DOHH2 (cell line): ENCODE measurements around the gene TECR.

Experiments
- H3F3A ChIP-seq: fragments of 200-600 bp; sonication (generic), shearing (Covaris generic); 2 replicates; pipeline ENCODE4 v1.6.0; 2016; ENCODE audit warnings: antibody characterized with exemption, mild to moderate bottlenecking; ENCODE audit not compliant: control insufficient read depth, insufficient read depth
- H3K27ac ChIP-seq: fragments of 200-600 bp; sonication (generic); 2 replicates; pipeline ENCODE4 v1.5.1; 2014; ENCODE audit warnings: low read depth, mild to moderate bottlenecking, low read length, moderate library complexity
- H3K27me3 ChIP-seq: fragments of 200-600 bp; sonication (generic); 2 replicates; pipeline ENCODE4 v1.6.1; 2014; ENCODE audit warnings: mild to moderate bottlenecking, low read length, mixed read lengths; ENCODE audit not compliant: control insufficient read depth
- H3K36me3 ChIP-seq: fragments of 200-600 bp; sonication (generic); 2 replicates; pipeline ENCODE4 v1.6.1; 2014; ENCODE audit warnings: mild to moderate bottlenecking, low read length, moderate library complexity, mixed read lengths; ENCODE audit not compliant: control insufficient read depth
- H3K4me1 ChIP-seq: fragments of 200-600 bp; sonication (generic); 2 replicates; pipeline ENCODE4 v1.6.1; 2014; ENCODE audit warnings: mild to moderate bottlenecking, low read length, mixed read lengths; ENCODE audit not compliant: control insufficient read depth
- H3K4me2 ChIP-seq: fragments of 200-600 bp; sonication (generic); 2 replicates; pipeline ENCODE4 v1.6.0; 2014; ENCODE audit warnings: mild to moderate bottlenecking, low read length, moderate library complexity
- H3K4me3 ChIP-seq: fragments of 200-600 bp; sonication (generic); 2 replicates; pipeline ENCODE4 v1.5.1; 2014; ENCODE audit warnings: mild to moderate bottlenecking, low read length, mixed read lengths
- H3K79me2 ChIP-seq: fragments of 200-600 bp; sonication (generic); 2 replicates; pipeline ENCODE4 v1.6.1; 2014; ENCODE audit warnings: mild to moderate bottlenecking, low read length, mixed read lengths; ENCODE audit not compliant: control insufficient read depth
- H3K9me2 ChIP-seq: fragments of 200-600 bp; sonication (generic); replicated peaks from 2 replicates; pipeline ENCODE4 v1.6.1; 2014; ENCODE audit warnings: mild to moderate bottlenecking, low read length, mixed read lengths; ENCODE audit not compliant: control insufficient read depth
- H3K9me3 ChIP-seq: fragments of 200-600 bp; sonication (generic); 2 replicates; pipeline ENCODE4 v1.6.1; 2014; ENCODE audit warnings: antibody characterized with exemption, low read length, mixed read lengths; ENCODE audit not compliant: control insufficient read depth, insufficient read depth
- H4K20me1 ChIP-seq: fragments of 200-600 bp; sonication (generic); 2 replicates; pipeline ENCODE4 v1.6.0; 2014; ENCODE audit warnings: low read depth, mild to moderate bottlenecking, antibody characterized with exemption, low read length, moderate library complexity; ENCODE audit not compliant: control insufficient read depth, insufficient read depth
- EZH2phosphoT487 ChIP-seq: fragments of 200-600 bp; sonication (generic); IDR thresholded peaks from 2 replicates; pipeline ENCODE4 v1.6.1; 2017; ENCODE audit warnings: borderline replicate concordance, mild to moderate bottlenecking, antibody characterized with exemption, low read length, moderate library complexity, mixed read lengths
- TF ChIP-seq, protein P1 (sequence below): fragments of 200-600 bp; sonication (generic); IDR thresholded peaks from one replicate; pipeline ENCODE4 v1.5.1; 2014; ENCODE audit warnings: antibody characterized with exemption, mild to moderate bottlenecking, low read depth, low read length; ENCODE audit not compliant: poor library complexity, severe bottlenecking

Gene TECR

DNA sequence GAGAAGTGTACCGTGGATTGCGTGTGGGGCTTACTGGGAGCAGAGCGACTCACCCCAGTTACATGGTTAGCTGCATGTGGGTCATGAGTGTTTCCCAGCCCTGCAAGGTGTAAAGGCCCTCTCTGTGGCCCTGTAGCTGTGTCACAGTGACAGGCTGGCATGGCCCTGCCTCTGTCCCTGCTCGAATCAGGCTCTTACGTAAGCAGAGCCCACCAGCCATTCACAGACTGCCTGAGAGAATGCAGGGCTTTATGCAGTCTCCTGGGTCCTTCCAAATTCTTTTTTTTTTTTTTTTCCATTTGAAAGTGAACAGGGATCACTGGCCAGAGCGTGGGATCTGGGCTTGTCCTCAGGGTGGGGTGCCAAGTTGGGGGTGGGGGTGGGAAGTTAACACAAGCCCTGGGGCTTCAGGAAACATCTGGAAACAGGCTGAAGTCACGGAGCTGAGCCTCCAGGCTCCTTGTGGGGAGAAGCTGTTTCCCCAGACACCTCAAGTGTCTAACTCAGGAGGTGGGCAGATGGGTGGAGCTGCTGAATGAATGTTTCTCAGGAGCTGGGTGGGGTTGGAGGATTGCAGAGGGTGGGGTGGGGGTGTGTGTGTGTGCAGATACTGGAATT is 13.4 kb downstream of the TECR start:
- Histone ChIP-seq H3K36me3 (0 out of 2 replicates have a peak, but pooled peaks cover 2% of the 10 kb centered on the region), H3K27me3 (no peaks in the 10 kb centered on the region), H3K4me2 (no peak overlapping the region), H4K20me1 (no peaks in the 10 kb centered on the region; the same call in 1 of the 2 replicates), H3K4me1 (peaks cover 6% of the 10 kb centered on the region), H3K9me2 (no peaks in the 10 kb centered on the region), H3K9me3 (no peaks in the 10 kb centered on the region), H3K79me2 (peaks cover 78% of the 10 kb centered on the region), H3K4me3 (no peak overlapping the region), H3F3A (no peaks in the 10 kb centered on the region), H3K27ac (no peak overlapping the region)
- TF ChIP-seq EZH2phosphoT487 = no peak
- TF ChIP-seq, protein P1, sequence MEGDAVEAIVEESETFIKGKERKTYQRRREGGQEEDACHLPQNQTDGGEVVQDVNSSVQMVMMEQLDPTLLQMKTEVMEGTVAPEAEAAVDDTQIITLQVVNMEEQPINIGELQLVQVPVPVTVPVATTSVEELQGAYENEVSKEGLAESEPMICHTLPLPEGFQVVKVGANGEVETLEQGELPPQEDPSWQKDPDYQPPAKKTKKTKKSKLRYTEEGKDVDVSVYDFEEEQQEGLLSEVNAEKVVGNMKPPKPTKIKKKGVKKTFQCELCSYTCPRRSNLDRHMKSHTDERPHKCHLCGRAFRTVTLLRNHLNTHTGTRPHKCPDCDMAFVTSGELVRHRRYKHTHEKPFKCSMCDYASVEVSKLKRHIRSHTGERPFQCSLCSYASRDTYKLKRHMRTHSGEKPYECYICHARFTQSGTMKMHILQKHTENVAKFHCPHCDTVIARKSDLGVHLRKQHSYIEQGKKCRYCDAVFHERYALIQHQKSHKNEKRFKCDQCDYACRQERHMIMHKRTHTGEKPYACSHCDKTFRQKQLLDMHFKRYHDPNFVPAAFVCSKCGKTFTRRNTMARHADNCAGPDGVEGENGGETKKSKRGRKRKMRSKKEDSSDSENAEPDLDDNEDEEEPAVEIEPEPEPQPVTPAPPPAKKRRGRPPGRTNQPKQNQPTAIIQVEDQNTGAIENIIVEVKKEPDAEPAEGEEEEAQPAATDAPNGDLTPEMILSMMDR = no peak

GRCh38 chr19:14544047-14544446 is 14.7 kb downstream of the TECR start:
- H3K27ac ChIP-seq = no peak overlapping the region
- H3K9me2 ChIP-seq = no peaks in the 10 kb centered on the region
- TF ChIP-seq, protein P1 = no peak
- no peak for TF ChIP-seq EZH2phosphoT487
- H3K36me3 ChIP-seq = peaks cover 7% of the 10 kb centered on the region; the same call in 1 of the 2 replicates
- H3K9me3 ChIP-seq = no peaks in the 10 kb centered on the region
- no peaks in the 10 kb centered on the region for H3F3A ChIP-seq
- no peak overlapping the region for H3K4me2 ChIP-seq
- peaks cover 68% of the 10 kb centered on the region for H3K79me2 ChIP-seq
- no peaks in the 10 kb centered on the region for H3K27me3 ChIP-seq
- no peaks in the 10 kb centered on the region for H4K20me1 ChIP-seq
- peaks cover 6% of the 10 kb centered on the region for H3K4me1 ChIP-seq
- no peak overlapping the region for H3K4me3 ChIP-seq

DNA sequence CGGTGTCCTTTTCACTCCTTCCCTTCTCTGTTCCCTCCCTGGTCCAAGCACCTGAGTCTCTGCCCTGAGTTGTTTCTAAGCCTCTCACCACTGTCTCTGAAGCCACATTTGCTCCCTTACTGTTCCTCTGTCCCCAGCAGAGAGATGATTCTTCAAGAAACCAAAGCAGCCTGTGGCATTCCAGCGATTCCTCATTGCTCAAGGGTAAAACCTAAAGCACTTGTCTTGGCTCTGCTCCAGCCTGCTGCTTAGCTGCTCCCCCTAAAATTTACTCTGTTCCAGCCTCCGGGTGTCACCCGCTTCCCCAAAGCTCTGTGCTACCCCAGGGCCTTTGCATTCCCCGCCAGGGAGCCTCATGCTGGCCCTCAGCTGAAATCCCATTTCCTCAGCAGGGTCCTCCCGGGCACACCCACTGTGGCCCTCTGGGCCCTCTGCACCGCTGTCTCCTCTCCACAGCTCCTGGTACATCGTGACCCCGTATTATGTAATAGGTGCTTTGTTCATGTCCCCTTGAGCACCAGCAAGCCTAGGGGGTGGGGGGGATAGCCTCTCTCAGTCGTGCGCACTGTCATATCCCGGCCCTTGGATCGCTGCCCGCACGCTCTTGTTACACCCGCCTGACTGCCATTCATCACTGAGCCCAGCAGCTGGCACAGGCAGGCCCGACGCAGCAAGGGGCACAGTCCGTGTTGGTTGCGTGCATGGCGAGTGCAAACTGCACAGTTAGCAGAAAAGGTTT is 15.8 kb downstream of the TECR start:
- H3K9me2 ChIP-seq = no peaks in the 10 kb centered on the region
- no peak overlapping the region for H3K4me3 ChIP-seq
- H3F3A ChIP-seq = no peaks in the 10 kb centered on the region
- TF ChIP-seq EZH2phosphoT487 = no peak
- TF ChIP-seq, protein P1 = no peak
- H3K4me1 ChIP-seq = peaks cover 10% of the 10 kb centered on the region
- peaks cover 64% of the 10 kb centered on the region for H3K79me2 ChIP-seq
- no peak overlapping the region for H3K4me2 ChIP-seq
- no peaks in the 10 kb centered on the region for H3K9me3 ChIP-seq
- H3K27ac ChIP-seq = no peak overlapping the region
- H4K20me1 ChIP-seq = no peaks in the 10 kb centered on the region
- H3K27me3 ChIP-seq = no peaks in the 10 kb centered on the region
- peaks cover 9% of the 10 kb centered on the region; the same call in 1 of the 2 replicates for H3K36me3 ChIP-seq
